NCI-H2227 (cell line): ENCODE measurements around the gene STYXL1.
A peak's percentile ranks its signal among the peaks of the same experiment; 100 is the strongest.

Source experiments
- DNase-seq: peaks from one replicate; lab custom pipeline; 2025; ENCODE audit not compliant: unreplicated experiment; lab: John Stamatoyannopoulos, UW

The STYXL1 gene

DNA sequence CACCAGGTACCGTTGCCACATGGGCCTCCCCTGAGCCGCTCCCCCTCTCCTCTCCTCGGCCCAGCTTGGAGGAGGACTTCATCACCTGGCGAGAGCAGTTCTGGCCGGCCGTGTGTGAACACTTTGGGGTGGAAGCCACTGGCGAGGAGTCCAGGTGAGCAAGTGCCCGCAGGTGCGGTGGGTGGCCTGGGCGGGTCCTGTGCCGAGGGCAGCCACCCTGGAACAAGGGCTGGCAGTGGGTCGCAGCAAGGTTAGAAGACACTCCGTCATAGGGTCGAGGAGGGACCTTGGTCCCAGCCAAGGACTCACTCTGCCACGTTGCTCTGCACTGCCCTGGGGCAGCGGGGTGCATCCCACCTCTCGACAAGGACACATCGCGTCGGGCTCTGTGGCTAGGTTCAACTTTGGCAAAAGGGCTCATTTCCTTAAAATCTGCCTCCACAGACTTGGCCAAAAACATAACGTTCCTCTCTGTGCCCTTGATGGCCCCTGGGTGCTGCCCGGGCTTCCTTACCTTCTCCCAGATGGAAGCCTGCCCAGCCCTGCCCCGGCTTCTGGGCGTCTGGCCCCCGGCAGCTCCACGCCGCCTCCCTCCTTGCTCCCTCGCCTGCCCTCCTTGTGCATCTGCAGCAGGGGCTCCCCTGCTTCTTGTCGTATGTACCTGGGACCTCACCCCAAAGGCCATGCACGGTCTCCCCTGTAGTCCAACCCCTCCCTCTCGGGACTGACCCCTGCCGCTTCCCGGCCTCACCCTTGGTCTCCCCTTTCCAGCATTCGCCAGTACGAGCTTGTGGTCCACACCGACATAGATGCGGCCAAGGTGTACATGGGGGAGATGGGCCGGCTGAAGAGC is 66.1 kb downstream of the STYXL1 start:
- no peak for DNase-seq

DNA sequence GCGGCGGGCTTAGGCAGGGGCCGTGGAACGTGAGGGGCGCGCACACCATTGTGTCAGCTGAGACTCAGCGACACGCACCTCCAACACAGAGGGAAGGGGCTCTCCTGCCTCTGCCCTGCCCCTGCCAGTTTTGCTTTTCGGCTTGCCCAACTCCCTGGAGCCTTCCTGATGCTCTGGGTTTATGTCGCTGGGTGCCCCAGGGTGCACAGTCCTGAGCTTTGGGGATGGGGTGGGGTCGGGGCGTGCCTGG is 66.7 kb downstream of the STYXL1 start:
- DNase-seq: no peak

- no peak for DNase-seq
Measured at GRCh38 chr7:75980430-75981202, 67.2 kb downstream of the STYXL1 start.

DNA sequence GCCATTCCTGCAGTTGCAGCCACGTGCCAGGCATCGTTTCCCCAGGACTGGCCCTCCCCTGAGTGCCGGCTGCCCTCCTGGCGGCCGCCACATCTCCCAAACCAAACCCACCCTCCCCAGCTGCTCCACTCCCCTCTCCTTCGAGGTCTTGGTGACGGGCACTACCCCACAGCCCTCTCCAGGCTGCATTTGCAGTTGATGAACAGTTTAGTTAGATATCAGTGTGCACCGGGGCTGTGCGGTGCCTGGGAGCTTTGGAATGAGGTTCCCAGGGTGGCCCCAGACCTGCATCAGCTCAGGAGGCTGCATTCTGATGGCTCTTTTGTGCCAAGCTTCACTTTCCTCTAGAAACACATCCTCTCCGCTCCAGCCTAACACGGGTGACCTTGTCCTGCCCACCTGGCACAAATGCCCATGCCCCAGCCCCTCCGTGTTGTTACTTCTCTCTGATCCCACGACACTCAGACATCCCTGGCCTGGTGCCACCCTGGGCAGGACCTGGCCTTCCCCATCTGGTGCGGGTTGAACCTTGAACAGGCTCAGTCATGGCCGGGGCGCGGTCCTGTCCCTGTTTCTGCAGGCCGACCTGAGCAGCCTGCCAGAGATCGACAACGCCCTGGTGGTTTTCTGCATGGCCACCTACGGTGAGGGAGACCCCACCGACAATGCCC is 67.9 kb downstream of the STYXL1 start:
- DNase-seq: no peak

- no peak for DNase-seq
Measured at GRCh38 chr7:75977743-75978142, 70.1 kb downstream of the STYXL1 start.

DNA sequence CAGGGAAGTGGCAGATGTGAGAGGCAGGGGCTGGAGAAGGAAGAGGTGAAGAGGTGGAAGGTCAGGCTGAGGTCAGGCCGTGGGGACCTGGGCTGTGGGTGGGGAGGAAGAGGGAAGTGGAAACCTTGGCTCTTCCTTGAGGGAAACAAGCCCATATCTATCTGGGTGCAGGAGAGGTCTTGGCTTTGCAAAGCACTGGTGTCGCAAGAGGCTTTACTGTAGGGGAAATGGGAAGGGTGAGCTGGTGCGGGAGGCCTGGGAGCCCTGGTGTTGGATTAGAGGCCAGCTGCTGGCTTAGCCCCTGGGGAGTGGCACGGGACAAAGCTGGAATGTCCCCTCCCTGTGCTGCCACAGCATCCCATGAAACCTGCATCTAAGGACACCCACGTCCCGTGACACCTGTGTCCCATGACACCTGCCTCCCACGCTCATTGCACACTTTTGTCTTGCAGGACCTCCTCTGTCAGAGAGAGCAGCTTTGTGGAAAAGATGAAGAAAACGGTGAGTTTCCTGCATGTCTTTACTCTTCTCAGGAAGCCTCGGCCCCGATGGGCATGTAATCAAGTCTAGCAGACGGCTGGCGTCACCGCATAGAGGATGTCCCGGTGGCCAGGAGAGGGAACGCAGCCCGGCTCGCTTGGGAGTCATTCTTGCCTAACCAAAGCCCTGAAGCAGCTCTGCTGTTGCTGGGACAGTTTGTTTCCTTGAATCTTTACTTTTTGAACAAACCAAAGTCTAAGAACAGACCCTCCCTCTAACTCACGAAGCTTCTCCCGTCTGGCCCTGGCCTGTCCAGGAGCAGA is 75.6 kb downstream of the STYXL1 start:
- DNase-seq: no peak

- no peak for DNase-seq
Measured at GRCh38 chr7:75971309-75971960, 76.4 kb downstream of the STYXL1 start.

- DNase-seq: no peak
Measured at GRCh38 chr7:75969704-75970498, 77.9 kb downstream of the STYXL1 start.

GRCh38 chr7:75969182-75969581 is 78.6 kb downstream of the STYXL1 start:
- peak; percentile 60 for DNase-seq

GRCh38 chr7:75968561-75969001 is 79.2 kb downstream of the STYXL1 start:
- DNase-seq: no peak

GRCh38 chr7:75968012-75968411 is 79.8 kb downstream of the STYXL1 start:
- no peak for DNase-seq

- peak; percentile 85 for DNase-seq
Measured at GRCh38 chr7:75967487-75967997, 80.3 kb downstream of the STYXL1 start.

DNA sequence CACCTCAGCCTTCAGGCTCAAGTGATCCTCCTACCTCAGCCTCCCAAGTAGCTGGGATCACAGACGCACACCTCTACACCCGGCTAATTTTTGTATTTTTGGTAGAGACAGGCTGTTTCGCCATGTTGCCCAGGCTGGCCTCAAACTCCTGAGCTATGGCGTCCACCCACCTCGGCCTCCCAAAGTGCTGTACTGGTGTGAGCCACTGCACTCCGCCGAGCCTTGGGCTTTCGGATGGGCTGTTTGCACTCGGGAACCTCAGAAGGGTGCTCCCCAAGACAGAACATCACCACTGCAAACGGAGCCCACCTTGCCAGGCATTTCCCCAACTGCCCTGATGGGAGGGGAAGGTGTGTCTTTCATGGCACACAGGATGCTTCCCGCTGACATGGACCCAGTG is 80.7 kb downstream of the STYXL1 start:
- no peak for DNase-seq

DNA sequence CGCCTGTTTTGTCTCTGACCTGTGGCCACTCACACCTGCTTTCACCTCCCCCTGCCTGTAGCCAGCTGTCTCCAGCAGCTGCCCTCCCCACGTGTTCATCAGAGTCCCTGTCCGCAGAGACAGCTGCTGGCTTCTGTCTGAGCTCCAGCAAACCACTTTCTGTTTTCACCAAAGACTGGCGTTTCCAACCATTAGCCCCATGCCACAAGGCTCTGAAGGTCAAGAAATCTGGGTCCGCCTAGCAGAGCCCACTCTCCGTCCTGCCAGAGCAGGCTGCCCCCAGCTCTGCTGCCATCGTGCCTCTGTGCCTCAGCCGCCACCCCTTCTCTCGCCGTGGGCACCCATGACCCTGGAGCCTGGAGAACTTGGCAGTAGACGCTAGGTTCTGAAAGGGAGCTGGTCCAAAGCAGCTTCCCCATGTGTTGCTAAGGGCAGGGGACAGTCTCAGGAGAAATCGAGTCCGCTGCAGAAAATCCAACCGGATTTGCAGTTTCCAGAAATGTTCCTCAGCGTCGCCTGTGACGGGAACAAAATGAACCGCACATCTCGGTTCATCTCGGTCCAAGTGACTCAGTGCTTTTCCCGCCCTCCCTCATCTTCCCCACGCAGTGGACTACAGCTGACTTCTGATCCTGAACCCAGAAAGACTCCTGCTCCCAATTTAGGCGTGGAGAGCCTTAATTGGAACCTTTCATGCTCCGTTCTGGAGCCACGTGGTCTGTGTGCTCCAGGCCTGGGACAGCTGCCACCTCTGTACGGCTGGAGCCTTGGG is 81.4 kb downstream of the STYXL1 start:
- peak; percentile 49 for DNase-seq

DNA sequence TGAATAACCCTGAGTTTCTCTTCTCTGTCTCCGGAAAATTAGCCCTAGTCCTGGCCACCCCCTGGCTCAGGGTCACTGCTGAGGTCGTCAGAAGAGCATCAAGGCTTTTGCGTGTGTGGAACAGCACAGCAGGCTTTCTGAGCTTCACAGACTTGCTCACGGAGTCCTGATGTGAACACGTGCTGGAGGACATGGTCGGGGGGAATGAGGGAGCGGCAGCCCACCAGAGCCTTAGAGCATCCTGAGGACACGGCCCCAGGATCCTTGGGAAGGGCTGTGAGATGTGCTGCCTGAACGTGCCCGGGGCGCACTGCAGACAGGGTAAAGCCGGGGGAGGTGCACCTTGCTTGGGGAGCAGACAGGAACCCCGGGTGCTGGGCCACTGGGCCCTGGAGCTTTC is 82.2 kb downstream of the STYXL1 start:
- DNase-seq: no peak

GRCh38 chr7:75963381-75963995 is 84.3 kb downstream of the STYXL1 start:
- DNase-seq: peak; percentile 53

DNA sequence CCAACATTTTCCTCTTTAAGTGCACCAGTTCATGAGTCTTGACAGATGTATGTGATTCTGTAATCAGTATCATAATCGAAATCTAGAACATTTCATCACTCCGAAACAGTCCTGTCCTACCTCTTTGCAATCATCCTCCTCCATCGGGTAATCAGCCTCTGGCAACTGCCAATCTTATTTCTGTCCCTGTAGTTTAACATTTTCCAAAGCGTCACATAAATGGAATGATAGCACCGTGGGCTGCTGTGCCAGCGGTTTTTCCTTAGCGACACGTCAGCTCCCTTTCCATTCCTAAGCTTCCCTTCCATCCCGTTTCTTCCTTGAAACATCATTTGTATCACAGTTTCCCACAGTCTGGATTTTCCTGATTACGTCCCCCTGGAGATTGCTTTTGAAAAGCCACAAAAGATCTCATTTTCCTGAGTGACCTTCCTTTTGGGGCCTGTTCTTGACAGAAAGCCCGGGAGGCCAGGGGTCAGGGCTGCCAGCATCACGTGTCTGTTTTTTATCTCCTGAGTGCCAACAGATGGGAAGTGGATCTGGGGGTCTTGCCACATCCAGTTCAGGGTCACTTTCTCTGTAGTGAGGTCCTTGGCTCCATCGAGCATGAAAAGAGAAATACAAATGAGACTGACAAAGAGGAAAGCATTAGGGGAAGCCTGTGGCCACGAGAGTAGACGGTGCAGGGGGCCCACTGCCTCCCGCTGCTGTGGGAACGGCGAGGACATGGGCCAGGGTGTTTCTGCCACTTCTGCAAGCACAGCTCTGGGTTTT is 85.0 kb downstream of the STYXL1 start:
- DNase-seq: peak; percentile 68

GRCh38 chr7:75961218-75961617 is 86.6 kb downstream of the STYXL1 start:
- peak; percentile 12 for DNase-seq
